ENCODE measurements around the gene S100A13. TPM values are rescaled to one million over a fixed set of nuclear protein-coding genes. Genes with fewer than 3 reads are reported as not detected.
"Not testable (repeated sequence)": the region's sequence is repeated elsewhere in the genome, so short reads cannot be mapped to it uniquely, and the experiment has no call there.

Gene S100A13
- total and polyA plus RNA-seq, 7 experiments from 2014 or later, result 1.4 to 4.0 (median 3.0) TPM

DNA sequence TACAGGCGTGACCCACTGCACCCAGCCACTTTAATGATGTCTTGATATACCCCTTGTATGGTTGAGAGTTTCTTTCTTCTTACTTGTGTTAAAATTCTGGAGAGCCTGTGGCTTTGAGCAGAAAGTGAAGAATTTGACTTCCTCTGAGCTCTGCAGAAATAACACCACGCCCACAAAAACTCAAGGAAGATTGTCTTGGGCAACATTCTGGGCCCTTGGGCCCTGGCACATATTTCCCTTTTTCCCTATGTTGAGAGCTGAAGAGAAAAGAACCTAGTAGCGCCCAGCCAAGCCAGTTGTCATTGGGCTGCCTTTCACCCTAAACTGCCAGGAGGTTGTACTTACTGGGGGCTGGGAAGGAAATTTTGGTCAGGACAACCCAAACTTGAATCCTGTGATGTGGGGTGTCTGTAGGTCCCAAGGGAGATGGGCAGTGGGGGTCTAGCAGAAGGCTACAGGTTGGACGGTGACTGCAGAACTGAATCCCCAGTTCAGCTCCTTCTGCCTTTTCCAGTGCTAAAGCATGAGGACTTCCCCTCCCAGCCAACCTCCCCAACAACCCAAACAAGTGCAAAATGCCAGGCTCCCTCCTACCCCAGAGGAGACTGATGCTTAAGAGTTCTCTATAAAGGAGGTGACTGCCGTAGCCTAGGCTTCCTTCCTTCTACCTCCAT is 19.5 kb upstream of the S100A13 start:
- Mint-ChIP-seq H3K9me3 (peaks cover 0 to 2% (median 0%) of the 10 kb centered on the region in 11 donors), H3K27me3 (no peaks in the 10 kb centered on the region), H3K4me1 (peaks cover 42 to 84% (median 77%) of the 10 kb centered on the region in 7 donors), H3K27ac (peak overlapping the region; percentile 59 to 95 (median 83)), H3K36me3 (peaks cover 21 to 41% (median 31%) of the 10 kb centered on the region in 5 donors), H3K4me3 (peak overlapping the region in 6 of 10 donors; percentile 6 to 46 (median 24))
- peaks cover 27 to 41% (median 28%) of the 10 kb centered on the region in 3 experiments for H3K36me3 ChIP-seq (ENCODE audit: control insufficient read depth in 2 of 3, insufficient read depth in 3 of 3, low read length in 3 of 3)
- no peak overlapping the region for H3K27ac ChIP-seq (ENCODE audit: low read depth, low read length)
- POLR2A ChIA-PET, result interaction anchor here (1.6 to 11.0 kb wide), 2 partner anchors 10 to 13 kb away, joined by 4 to 99 read pairs; partner anchors contain the start of gene CHTOP
- H3K27me3 ChIP-seq (ENCODE audit: control insufficient read depth in 2 of 2, insufficient read depth in 2 of 2, low read length in 2 of 2), result no peaks in the 10 kb centered on the region
- peaks cover 7 to 28% of the 10 kb centered on the region in 2 donors for H3K4me1 ChIP-seq (ENCODE audit: control insufficient read depth in 2 of 2, insufficient read depth in 2 of 2, low read length in 2 of 2)
- H3K9me3 ChIP-seq (ENCODE audit: control insufficient read depth in 2 of 3, low read length in 3 of 3), result no peaks in the 10 kb centered on the region
- ATAC-seq, result peak; percentile 28
- no peak overlapping the region for H3K4me3 ChIP-seq (ENCODE audit: low read length)
- DNase-seq, result no peak
- intact Hi-C loops (cut with micrococcal nuclease), result no loop called here
- CTCF ChIA-PET, result no interaction called here

DNA sequence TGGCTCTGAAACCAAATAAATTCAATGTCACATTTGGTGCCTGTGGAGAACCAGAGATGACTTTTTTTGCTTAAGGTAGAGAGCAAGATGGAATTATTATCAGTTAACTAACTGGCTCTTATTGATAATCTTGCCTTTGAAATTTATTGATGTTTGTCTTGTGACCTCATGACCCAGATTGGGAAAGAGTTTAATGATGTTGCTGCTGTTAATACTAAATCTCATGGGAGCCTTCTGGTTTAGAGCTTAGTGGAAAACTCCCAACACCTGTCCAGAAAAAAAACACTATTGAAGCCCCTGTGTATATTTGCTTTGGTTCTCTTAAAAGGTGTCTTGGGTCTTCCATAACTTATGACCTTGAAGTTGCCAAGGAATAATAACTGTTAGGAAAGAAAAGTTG is 16.5 kb upstream of the S100A13 start:
- Histone ChIP-seq H3K27me3 (ENCODE audit: control insufficient read depth in 2 of 2, insufficient read depth in 2 of 2, low read length in 2 of 2) (no peaks in the 10 kb centered on the region), H3K9me3 (ENCODE audit: control insufficient read depth in 2 of 3, low read length in 3 of 3) (no peaks in the 10 kb centered on the region), H3K36me3 (ENCODE audit: control insufficient read depth in 2 of 3, insufficient read depth in 3 of 3, low read length in 3 of 3) (peaks cover 40 to 70% (median 42%) of the 10 kb centered on the region in 3 experiments), H3K4me3 (ENCODE audit: low read length) (no peak overlapping the region), H3K4me1 (ENCODE audit: control insufficient read depth in 2 of 2, insufficient read depth in 2 of 2, low read length in 2 of 2) (peaks cover 0 to 13% of the 10 kb centered on the region in 2 donors), H3K27ac (ENCODE audit: low read depth, low read length) (peak overlapping the region; percentile 17)
- intact Hi-C loops (cut with micrococcal nuclease), result loop anchor here in 1 of 2 donors (2.0 kb wide), 1 partner anchor 59 kb away; no protein-coding TSS in a partner anchor
- Mint-ChIP-seq H3K9me3 (peaks cover 0 to 2% (median 0%) of the 10 kb centered on the region in 11 donors), H3K27ac (peak overlapping the region in 6 of 9 donors; percentile 12 to 70 (median 36)), H3K36me3 (peaks cover 21 to 47% (median 39%) of the 10 kb centered on the region in 5 donors), H3K27me3 (no peaks in the 10 kb centered on the region), H3K4me1 (peaks cover 36 to 87% (median 74%) of the 10 kb centered on the region in 7 donors), H3K4me3 (peak overlapping the region in 2 of 10 donors; percentile 15 to 31)
- POLR2A ChIA-PET, result interaction anchor here (0.6 to 11.0 kb wide), 5 partner anchors 9 to 359 kb away, joined by 3 to 99 read pairs (median 3); partner anchors contain the start of gene CHTOP
- DNase-seq (no peak), ATAC-seq (no peak)
- CTCF ChIA-PET, result interaction anchor here (0.5 to 1.7 kb wide), 3 partner anchors 9 to 1601 kb away, joined by 3 to 6 read pairs (median 3); no protein-coding TSS in a partner anchor

DNA sequence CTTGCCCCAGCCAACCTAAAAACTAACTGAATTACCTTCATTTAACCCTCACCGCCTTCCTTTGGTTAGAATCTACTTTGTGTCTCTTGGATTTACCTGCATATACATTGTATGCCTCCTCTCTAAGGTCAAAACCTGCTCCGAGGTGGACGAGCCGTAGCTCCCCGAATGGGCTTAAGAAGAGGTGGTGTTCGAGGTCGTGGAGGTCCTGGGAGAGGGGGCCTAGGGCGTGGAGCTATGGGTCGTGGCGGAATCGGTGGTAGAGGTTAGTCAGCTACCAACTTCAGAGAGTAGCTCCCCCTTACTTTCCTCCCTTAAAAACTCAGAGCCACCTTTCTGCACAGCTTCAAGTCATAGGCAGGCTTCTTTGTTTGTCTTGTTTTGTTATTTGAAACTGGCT is 15.8 kb upstream of the S100A13 start:
- no peaks in the 10 kb centered on the region for H3K27me3 Mint-ChIP-seq
- ChIA-PET POLR2A (interaction anchor here (0.7 to 11.0 kb wide), 4 partner anchors 9 to 108 kb away, joined by 3 to 99 read pairs (median 3); partner anchors contain the start of genes CHTOP and S100A6), CTCF (interaction anchor here (0.6 to 1.7 kb wide), 3 partner anchors 8 to 1926 kb away, joined by 3 to 6 read pairs (median 5); no protein-coding TSS in a partner anchor)
- peaks cover 36 to 84% (median 69%) of the 10 kb centered on the region in 7 donors for H3K4me1 Mint-ChIP-seq
- peak overlapping the region in 2 of 10 donors; percentile 14 to 36 for H3K4me3 Mint-ChIP-seq
- Histone ChIP-seq H3K27ac (ENCODE audit: low read depth, low read length) (no peak overlapping the region), H3K9me3 (ENCODE audit: control insufficient read depth in 2 of 3, low read length in 3 of 3) (no peaks in the 10 kb centered on the region), H3K4me1 (ENCODE audit: control insufficient read depth in 2 of 2, insufficient read depth in 2 of 2, low read length in 2 of 2) (peaks cover 0 to 10% of the 10 kb centered on the region in 2 donors), H3K27me3 (ENCODE audit: control insufficient read depth in 2 of 2, insufficient read depth in 2 of 2, low read length in 2 of 2) (no peaks in the 10 kb centered on the region), H3K36me3 (ENCODE audit: control insufficient read depth in 2 of 3, insufficient read depth in 3 of 3, low read length in 3 of 3) (peaks cover 40 to 78% (median 47%) of the 10 kb centered on the region in 3 experiments), H3K4me3 (ENCODE audit: low read length) (no peak overlapping the region)
- intact Hi-C loops (cut with micrococcal nuclease), result loop anchor here in 1 of 2 donors (2.0 kb wide), 1 partner anchor 60 kb away; no protein-coding TSS in a partner anchor
- H3K36me3 Mint-ChIP-seq, result peaks cover 21 to 47% (median 39%) of the 10 kb centered on the region in 5 donors
- no peak for ATAC-seq
- DNase-seq, result no peak
- peaks cover 0 to 2% (median 0%) of the 10 kb centered on the region in 11 donors for H3K9me3 Mint-ChIP-seq
- H3K27ac Mint-ChIP-seq, result peak overlapping the region in 8 of 9 donors; percentile 1 to 70 (median 34)

DNA sequence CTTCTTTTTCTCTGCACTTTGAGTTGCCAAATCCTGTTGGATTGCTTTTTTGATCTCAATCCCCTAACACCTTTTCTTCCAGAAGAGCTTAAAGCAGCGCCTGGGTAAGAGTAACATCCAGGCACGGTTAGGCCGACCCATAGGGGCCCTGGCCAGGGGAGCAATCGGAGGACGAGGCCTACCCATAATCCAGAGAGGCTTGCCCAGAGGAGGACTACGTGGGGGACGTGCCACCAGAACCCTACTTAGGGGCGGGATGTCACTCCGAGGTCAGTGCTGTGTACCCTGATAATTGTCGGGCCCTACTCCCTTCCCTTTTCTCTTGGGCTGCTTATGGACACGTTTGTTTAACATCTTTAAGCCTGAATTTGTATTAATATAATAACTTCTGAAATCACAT is 14.9 kb upstream of the S100A13 start:
- ChIA-PET CTCF (no interaction called here), POLR2A (no interaction called here)
- Histone ChIP-seq H3K4me1 (ENCODE audit: control insufficient read depth in 2 of 2, insufficient read depth in 2 of 2, low read length in 2 of 2) (peaks cover 0 to 12% of the 10 kb centered on the region in 2 donors), H3K9me3 (ENCODE audit: control insufficient read depth in 2 of 3, low read length in 3 of 3) (no peaks in the 10 kb centered on the region), H3K27ac (ENCODE audit: low read depth, low read length) (no peak overlapping the region), H3K27me3 (ENCODE audit: control insufficient read depth in 2 of 2, insufficient read depth in 2 of 2, low read length in 2 of 2) (no peaks in the 10 kb centered on the region), H3K4me3 (ENCODE audit: low read length) (no peak overlapping the region), H3K36me3 (ENCODE audit: control insufficient read depth in 2 of 3, insufficient read depth in 3 of 3, low read length in 3 of 3) (peaks cover 40 to 87% (median 53%) of the 10 kb centered on the region in 3 experiments)
- intact Hi-C loops (cut with micrococcal nuclease), result loop anchor here in 1 of 2 donors (2.0 kb wide), 1 partner anchor 61 kb away; no protein-coding TSS in a partner anchor
- Mint-ChIP-seq H3K36me3 (peaks cover 21 to 54% (median 42%) of the 10 kb centered on the region in 5 donors), H3K27me3 (no peaks in the 10 kb centered on the region), H3K9me3 (no peaks in the 10 kb centered on the region), H3K27ac (peak overlapping the region in 2 of 9 donors; percentile 66 to 69), H3K4me3 (no peak overlapping the region), H3K4me1 (peaks cover 35 to 84% (median 67%) of the 10 kb centered on the region in 7 donors)
- ATAC-seq (no peak), DNase-seq (no peak)

DNA sequence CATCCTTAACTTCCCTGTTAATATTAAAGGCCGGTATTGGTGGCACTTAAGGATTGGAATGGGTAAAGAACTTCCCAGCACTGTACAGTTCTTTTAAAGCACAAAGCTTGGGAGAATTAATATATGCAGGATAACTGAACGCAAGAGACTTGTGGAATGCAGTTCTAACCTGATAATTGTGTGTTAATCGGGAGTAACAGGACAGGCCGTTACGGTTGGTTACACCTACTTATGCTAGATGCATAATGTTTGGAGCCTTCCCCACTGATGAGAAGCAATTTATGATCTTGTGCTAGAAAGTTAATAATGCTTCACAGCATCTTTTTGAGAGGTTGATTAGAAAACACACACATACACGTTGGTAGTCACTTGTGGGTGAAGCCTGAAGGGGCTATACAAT is 13.6 kb upstream of the S100A13 start:
- peaks cover 29 to 84% (median 69%) of the 10 kb centered on the region in 7 donors for H3K4me1 Mint-ChIP-seq
- H3K9me3 Mint-ChIP-seq, result peaks cover 0 to 1% (median 0%) of the 10 kb centered on the region in 11 donors
- peaks cover 32 to 93% (median 59%) of the 10 kb centered on the region in 3 experiments for H3K36me3 ChIP-seq (ENCODE audit: control insufficient read depth in 2 of 3, insufficient read depth in 3 of 3, low read length in 3 of 3)
- no peak overlapping the region for H3K4me3 ChIP-seq (ENCODE audit: low read length)
- ChIA-PET POLR2A (interaction anchor here (1.1 to 1.7 kb wide), 2 partner anchors 8 to 12 kb away, joined by 3 to 9 read pairs; partner anchors contain the start of gene S100A1), CTCF (no interaction called here)
- no peaks in the 10 kb centered on the region for H3K27me3 ChIP-seq (ENCODE audit: control insufficient read depth in 2 of 2, insufficient read depth in 2 of 2, low read length in 2 of 2)
- H3K4me3 Mint-ChIP-seq, result peak overlapping the region in 1 of 10 donors; percentile 2
- H3K9me3 ChIP-seq (ENCODE audit: control insufficient read depth in 2 of 3, low read length in 3 of 3), result no peaks in the 10 kb centered on the region
- H3K36me3 Mint-ChIP-seq, result peaks cover 26 to 51% (median 42%) of the 10 kb centered on the region in 5 donors
- H3K4me1 ChIP-seq (ENCODE audit: control insufficient read depth in 2 of 2, insufficient read depth in 2 of 2, low read length in 2 of 2), result peaks cover 1 to 18% of the 10 kb centered on the region in 2 donors
- intact Hi-C loops (cut with micrococcal nuclease), result no loop called here
- peak overlapping the region in 7 of 9 donors; percentile 4 to 56 (median 32) for H3K27ac Mint-ChIP-seq
- H3K27ac ChIP-seq (ENCODE audit: low read depth, low read length), result peak overlapping the region; percentile 24
- no peaks in the 10 kb centered on the region for H3K27me3 Mint-ChIP-seq
- DNase-seq, result no peak
- ATAC-seq, result no peak

DNA sequence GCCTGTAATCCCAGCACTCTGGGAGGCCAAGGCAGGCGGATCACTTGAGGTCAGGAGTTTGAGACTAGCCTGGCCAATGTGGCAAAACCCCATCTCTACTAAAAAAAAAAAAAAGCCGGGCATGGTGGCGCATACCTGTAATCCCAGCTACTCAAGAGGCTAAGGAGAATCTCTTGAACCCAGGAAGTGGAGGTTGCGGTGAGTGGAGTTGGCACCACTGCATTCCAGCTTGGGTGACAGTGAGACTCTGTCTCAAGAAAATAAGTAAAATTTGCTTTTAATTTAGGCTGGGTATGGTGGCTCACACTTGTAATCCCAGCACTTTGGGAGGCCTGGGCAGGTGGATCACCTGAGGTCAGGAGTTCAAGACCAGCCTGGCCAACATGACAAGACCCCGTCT is 12.9 kb upstream of the S100A13 start:
- ChIA-PET CTCF (interaction anchor here (0.6 to 1.3 kb wide), 2 partner anchors 129 to 1632 kb away, joined by 3 to 5 read pairs; no protein-coding TSS in a partner anchor), POLR2A (interaction anchor here (1.0 to 1.7 kb wide), 3 partner anchors 9 to 95 kb away, joined by 3 to 9 read pairs (median 5); partner anchors contain the start of gene S100A4)
- H3K4me1 ChIP-seq (ENCODE audit: control insufficient read depth in 2 of 2, insufficient read depth in 2 of 2, low read length in 2 of 2), result peaks cover 5 to 25% of the 10 kb centered on the region in 2 donors
- H3K4me3 Mint-ChIP-seq; H3K27ac ChIP-seq (ENCODE audit: low read depth, low read length); H3K9me3 ChIP-seq (ENCODE audit: control insufficient read depth in 2 of 3, low read length in 3 of 3); H3K27me3 ChIP-seq (ENCODE audit: control insufficient read depth in 2 of 2, insufficient read depth in 2 of 2, low read length in 2 of 2); DNase-seq; H3K9me3 Mint-ChIP-seq; intact Hi-C loops (cut with micrococcal nuclease); H3K27me3 Mint-ChIP-seq; H3K4me3 ChIP-seq (ENCODE audit: low read length); ATAC-seq: not testable (repeated sequence)
- peaks cover 21 to 45% (median 39%) of the 10 kb centered on the region in 5 donors for H3K36me3 Mint-ChIP-seq
- peaks cover 26 to 81% (median 65%) of the 10 kb centered on the region in 7 donors for H3K4me1 Mint-ChIP-seq
- peaks cover 27 to 87% (median 54%) of the 10 kb centered on the region in 3 experiments for H3K36me3 ChIP-seq (ENCODE audit: control insufficient read depth in 2 of 3, insufficient read depth in 3 of 3, low read length in 3 of 3)
- H3K27ac Mint-ChIP-seq, result peak overlapping the region in 2 of 9 donors; percentile 32 to 43
